Tibial artery (tissue), 4 donors: Measurements from ENCODE around the gene LOXL4.

ENCODE experiments used
- DNase-seq, 2 donors: peaks; one replicate each; pipeline ENCODE4 v3.0.0-alpha.2; 2019
- H3K27ac ChIP-seq, 2 donors: fragments of 200-600 bp; sonication (generic) in 1 of 2; 1 replicate in 1 of 2; 2 replicates in 1 of 2; pipeline ENCODE4 v1.5.1; 2018 to 2019; ENCODE audit warnings: mild to moderate bottlenecking in 1 of 2
- H3K27me3 ChIP-seq, 2 donors: fragments of 200-600 bp; sonication (generic) in 1 of 2; one replicate each; pipeline versions ENCODE4 v1.5.1 to v1.6.0; 2016 to 2019
- H3K36me3 ChIP-seq, 3 donors: fragments of 200-600 bp; sonication (generic) in 2 of 3; one replicate each; pipeline ENCODE4 v1.5.1; 2016 to 2019; ENCODE audit warnings: mild to moderate bottlenecking in 2 of 3
- H3K4me1 ChIP-seq, 4 donors: fragments of 200-600 bp; sonication (generic) in 2 of 4; 1 replicate in 3 of 4; 2 replicates in 1 of 4; pipeline ENCODE4 v1.5.1; 2016 to 2019
- H3K4me3 ChIP-seq, 2 donors: fragments of 200-600 bp; sonication (generic) in 1 of 2; 1 replicate in 1 of 2; 2 replicates in 1 of 2; pipeline ENCODE4 v1.5.1; 2018 to 2019; ENCODE audit warnings: mild to moderate bottlenecking in 2 of 2
- H3K9me3 ChIP-seq, 3 donors: fragments of 200-600 bp; sonication (generic) in 1 of 3; one replicate each; pipeline ENCODE4 v1.5.1; 2016 to 2019
- CTCF ChIP-seq, 2 experiments: fragments of 200-600 bp in 1 of 2; fragments of 450-650 bp in 1 of 2; IDR thresholded peaks; one replicate each; pipeline ENCODE4 v1.5.1; 2017 to 2019; ENCODE audit warnings: antibody characterized with exemption in 2 of 2, mild to moderate bottlenecking in 1 of 2, moderate library complexity in 1 of 2
- intact Hi-C: fragments of 100-400 bp; cut with DNase I; formaldehyde crosslinking; loops from one replicate; pipeline ENCODE4 v1.15.0; 2023; ENCODE audit warnings: low total_unique reads

LOXL4 gene

GRCh38 chr10:98223874-98224273 is 44.1 kb downstream of the LOXL4 start:
- Histone ChIP-seq H3K4me3 (no peak overlapping the region), H3K36me3 (no peaks in the 10 kb centered on the region), H3K27me3 (no peaks in the 10 kb centered on the region), H3K27ac (no peak overlapping the region), H3K9me3 (peaks cover 0 to 13% (median 3%) of the 10 kb centered on the region in 3 donors), H3K4me1 (peaks cover 0 to 18% (median 8%) of the 10 kb centered on the region in 4 donors)
- intact Hi-C loops, result no loop called here
- DNase-seq, result no peak
- TF ChIP-seq CTCF (IDR thresholded peaks at IDR 0.05), result no peak

- Histone ChIP-seq H3K36me3 (peaks cover 0 to 4% (median 0%) of the 10 kb centered on the region in 3 donors), H3K27ac (no peak overlapping the region), H3K9me3 (peaks cover 0 to 20% (median 5%) of the 10 kb centered on the region in 3 donors), H3K4me1 (no peaks in the 10 kb centered on the region), H3K27me3 (no peaks in the 10 kb centered on the region), H3K4me3 (no peak overlapping the region)
- intact Hi-C loops, result no loop called here
- no peak for TF ChIP-seq CTCF (IDR thresholded peaks at IDR 0.05)
- no peak for DNase-seq
Measured at GRCh38 chr10:98217801-98218200, 50.2 kb downstream of the LOXL4 start.

GRCh38 chr10:98215373-98215772 is 52.6 kb downstream of the LOXL4 start:
- no peak for TF ChIP-seq CTCF (IDR thresholded peaks at IDR 0.05)
- intact Hi-C loops, result no loop called here
- no peak overlapping the region for H3K27ac ChIP-seq
- H3K36me3 ChIP-seq, result peaks cover 0 to 4% (median 4%) of the 10 kb centered on the region in 3 donors
- no peaks in the 10 kb centered on the region for H3K27me3 ChIP-seq
- H3K4me3 ChIP-seq, result no peak overlapping the region
- DNase-seq, result no peak
- H3K4me1 ChIP-seq, result peaks cover 0 to 7% (median 3%) of the 10 kb centered on the region in 4 donors
- peaks cover 0 to 20% (median 5%) of the 10 kb centered on the region in 3 donors for H3K9me3 ChIP-seq

GRCh38 chr10:98213740-98214139 is 54.3 kb downstream of the LOXL4 start:
- intact Hi-C loops, result no loop called here
- DNase-seq, result no peak
- no peak overlapping the region for H3K27ac ChIP-seq
- H3K4me1 ChIP-seq, result peaks cover 0 to 7% (median 3%) of the 10 kb centered on the region in 4 donors
- no peaks in the 10 kb centered on the region for H3K27me3 ChIP-seq
- H3K9me3 ChIP-seq, result peaks cover 0 to 6% (median under 1%) of the 10 kb centered on the region in 3 donors
- H3K36me3 ChIP-seq, result peaks cover 5 to 11% (median 5%) of the 10 kb centered on the region in 3 donors
- TF ChIP-seq CTCF (IDR thresholded peaks at IDR 0.05), result no peak
- H3K4me3 ChIP-seq, result no peak overlapping the region

GRCh38 chr10:98212196-98212595 is 55.8 kb downstream of the LOXL4 start:
- intact Hi-C loops, result no loop called here

More at GRCh38 chr10:98212196-98212595, 55.8 kb downstream of the LOXL4 start:
- Histone ChIP-seq H3K4me3 (no peak overlapping the region), H3K27me3 (no peaks in the 10 kb centered on the region), H3K27ac (no peak overlapping the region), H3K36me3 (peaks cover 4 to 19% (median 16%) of the 10 kb centered on the region in 3 donors), H3K9me3 (peaks cover 0 to 3% (median 0%) of the 10 kb centered on the region in 3 donors), H3K4me1 (peaks cover 0 to 7% (median 3%) of the 10 kb centered on the region in 4 donors)
- no peak for TF ChIP-seq CTCF (IDR thresholded peaks at IDR 0.05)
- no peak for DNase-seq
